VCaP (cell line): ENCODE measurements around the gene CAPN5.

Experiments
- H3K27ac ChIP-seq: fragments of 450-650 bp; 2 replicates; pipeline ENCODE4 v1.5.1; 2017
- CTCF ChIP-seq: fragments of 450-650 bp; conservative IDR thresholded peaks from 2 replicates; pipeline ENCODE4 v1.5.1; 2017; ENCODE audit warnings: mild to moderate bottlenecking, moderate library complexity

CAPN5 gene

GRCh38 chr11:77174559-77174958 lies 107.8 kb downstream of the CAPN5 start:
- H3K27ac ChIP-seq, result no peak overlapping the region
- TF ChIP-seq CTCF, result no peak

GRCh38 chr11:77175021-77175842 lies 108.5 kb downstream of the CAPN5 start:
- H3K27ac ChIP-seq, result no peak overlapping the region
- TF ChIP-seq CTCF, result no peak
